ENCODE data around the gene CCDC88C.
"Not testable (repeated sequence)": the region's sequence is repeated elsewhere in the genome, so short reads cannot be mapped to it uniquely, and the experiment has no call there.

CCDC88C gene

DNA sequence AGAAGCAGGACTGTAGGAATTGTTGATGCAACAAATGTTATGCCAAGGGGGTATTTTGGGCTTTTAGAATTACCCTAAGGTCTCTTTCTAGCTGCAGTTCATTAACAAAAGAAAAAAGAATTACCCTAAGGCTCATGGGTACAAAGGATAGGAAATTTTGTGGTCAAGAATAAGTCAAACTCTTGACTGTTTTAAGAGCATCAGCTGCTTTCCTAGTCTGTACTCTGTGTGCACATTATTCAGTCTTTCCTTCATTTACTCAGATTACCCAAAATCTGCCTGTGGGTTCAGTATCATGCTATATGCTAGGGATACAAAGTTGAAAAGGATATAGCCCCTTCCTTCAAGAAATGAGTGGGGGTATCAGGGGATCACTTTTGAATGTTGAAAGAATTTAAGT, 36.5 kb upstream of the CCDC88C start:
- no peak overlapping the region for H3K4me3 ChIP-seq (replicated peaks in 1 of 2; ENCODE audit: low read depth in 2 of 2, low read length in 2 of 2)
- TF ChIP-seq, protein P1, sequence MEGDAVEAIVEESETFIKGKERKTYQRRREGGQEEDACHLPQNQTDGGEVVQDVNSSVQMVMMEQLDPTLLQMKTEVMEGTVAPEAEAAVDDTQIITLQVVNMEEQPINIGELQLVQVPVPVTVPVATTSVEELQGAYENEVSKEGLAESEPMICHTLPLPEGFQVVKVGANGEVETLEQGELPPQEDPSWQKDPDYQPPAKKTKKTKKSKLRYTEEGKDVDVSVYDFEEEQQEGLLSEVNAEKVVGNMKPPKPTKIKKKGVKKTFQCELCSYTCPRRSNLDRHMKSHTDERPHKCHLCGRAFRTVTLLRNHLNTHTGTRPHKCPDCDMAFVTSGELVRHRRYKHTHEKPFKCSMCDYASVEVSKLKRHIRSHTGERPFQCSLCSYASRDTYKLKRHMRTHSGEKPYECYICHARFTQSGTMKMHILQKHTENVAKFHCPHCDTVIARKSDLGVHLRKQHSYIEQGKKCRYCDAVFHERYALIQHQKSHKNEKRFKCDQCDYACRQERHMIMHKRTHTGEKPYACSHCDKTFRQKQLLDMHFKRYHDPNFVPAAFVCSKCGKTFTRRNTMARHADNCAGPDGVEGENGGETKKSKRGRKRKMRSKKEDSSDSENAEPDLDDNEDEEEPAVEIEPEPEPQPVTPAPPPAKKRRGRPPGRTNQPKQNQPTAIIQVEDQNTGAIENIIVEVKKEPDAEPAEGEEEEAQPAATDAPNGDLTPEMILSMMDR (IDR thresholded peaks at IDR 0.05; ENCODE audit: low read depth, low read length), result no peak
- no peak for DNase-seq (ENCODE audit: low read depth in 2 of 2)

DNA sequence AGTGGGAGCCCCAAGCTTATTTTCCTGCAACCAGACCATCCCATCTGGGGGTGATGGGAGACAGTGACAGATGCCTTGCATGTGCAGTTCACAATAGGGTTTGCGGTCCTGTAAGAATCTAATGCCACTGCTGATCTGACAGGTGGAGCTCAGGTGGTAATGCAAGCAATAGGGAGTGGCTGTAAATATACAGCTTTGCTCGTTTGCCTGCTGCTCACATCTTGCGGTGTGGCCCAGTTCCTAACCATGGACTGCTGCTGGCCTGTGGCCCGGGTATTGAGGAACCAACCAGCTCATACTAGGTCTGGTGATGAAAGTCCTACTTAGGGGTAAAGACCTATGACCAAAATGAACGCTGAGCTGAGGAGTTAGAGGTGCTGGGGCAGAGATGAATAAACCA, 36.1 kb upstream of the CCDC88C start:
- TF ChIP-seq, protein P1 (IDR thresholded peaks at IDR 0.05; ENCODE audit: low read depth, low read length), result no peak
- DNase-seq (ENCODE audit: low read depth in 2 of 2), result no peak
- H3K4me3 ChIP-seq (replicated peaks in 1 of 2; ENCODE audit: low read depth in 2 of 2, low read length in 2 of 2), result no peak overlapping the region

DNA sequence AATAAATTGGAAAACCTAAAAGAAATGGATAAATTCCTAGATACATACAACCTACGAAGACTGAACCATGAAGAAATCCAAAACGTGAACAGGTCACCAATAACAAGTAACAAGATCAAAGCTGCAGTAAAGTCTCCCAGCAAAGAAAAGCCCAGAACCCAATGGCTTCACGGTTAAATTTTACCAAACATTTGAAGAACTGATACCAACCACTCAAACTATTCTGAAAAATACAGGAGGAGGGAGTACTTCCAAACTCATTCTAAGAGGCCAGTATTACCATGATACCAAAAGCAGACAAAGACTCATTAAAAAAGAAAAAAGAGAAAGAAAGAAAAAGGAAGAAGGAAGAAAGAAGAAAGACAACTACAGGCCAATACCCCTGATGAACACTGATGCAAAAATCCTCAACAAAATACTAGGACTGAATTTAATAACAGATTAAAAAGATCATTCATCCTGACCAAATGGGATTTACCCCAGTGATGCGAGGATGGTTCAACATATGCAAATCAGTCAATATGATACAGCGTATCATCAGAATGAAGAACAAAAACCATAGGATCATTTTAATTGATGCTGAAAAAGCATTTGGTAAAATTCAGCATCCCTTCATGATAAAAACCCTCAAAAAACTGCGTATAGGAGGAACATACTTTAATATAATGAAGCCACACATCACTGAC, 26.9 kb upstream of the CCDC88C start:
- TF ChIP-seq, protein P1 (IDR thresholded peaks at IDR 0.05; ENCODE audit: low read depth, low read length), result no peak
- DNase-seq (ENCODE audit: low read depth in 2 of 2), result no peak
- no peak overlapping the region for H3K4me3 ChIP-seq (replicated peaks in 1 of 2; ENCODE audit: low read depth in 2 of 2, low read length in 2 of 2)

DNA sequence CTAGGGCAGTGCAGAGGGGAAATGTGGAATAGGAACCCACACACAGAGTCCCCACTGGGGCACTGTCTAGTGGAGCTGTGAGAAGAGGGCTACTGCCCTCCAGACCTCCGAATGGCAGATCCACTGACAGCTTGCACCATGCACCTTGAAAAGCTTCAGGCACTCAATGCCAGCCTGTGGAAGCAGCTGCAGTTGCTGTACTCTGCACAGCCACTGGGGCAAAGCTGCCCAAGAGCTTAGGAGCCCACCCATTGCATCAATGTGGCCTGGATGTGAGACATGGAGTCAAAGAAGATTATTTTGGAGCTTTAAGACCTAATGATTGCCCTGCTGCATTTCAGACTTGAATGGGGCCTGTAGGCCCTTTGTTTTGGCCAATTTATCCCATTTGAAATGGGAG, 21.7 kb upstream of the CCDC88C start:
- H3K4me3 ChIP-seq (replicated peaks in 1 of 2; ENCODE audit: low read depth in 2 of 2, low read length in 2 of 2), result no peak overlapping the region
- TF ChIP-seq, protein P1 (IDR thresholded peaks at IDR 0.05; ENCODE audit: low read depth, low read length), result no peak
- no peak for DNase-seq (ENCODE audit: low read depth in 2 of 2)

DNA sequence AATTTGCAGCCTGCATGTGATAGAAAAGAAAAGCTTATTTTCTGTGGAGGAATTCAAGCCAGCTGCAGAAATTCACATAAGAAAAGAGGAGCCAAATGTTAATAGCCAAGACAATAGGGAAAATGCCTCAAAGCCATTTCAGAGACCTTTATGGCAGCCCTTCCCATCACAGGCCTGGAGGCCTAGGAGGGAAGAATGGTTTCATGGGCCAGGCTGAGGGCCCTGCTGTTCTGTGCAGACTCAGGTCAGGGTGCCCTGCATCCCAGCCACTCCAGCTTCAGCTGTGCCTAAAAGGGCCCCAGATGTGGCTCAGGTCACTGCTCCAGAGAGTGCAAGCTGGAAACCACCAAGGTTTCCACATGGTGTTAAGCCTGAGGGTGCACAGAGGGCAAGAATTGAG, 21.2 kb upstream of the CCDC88C start:
- no peak overlapping the region for H3K4me3 ChIP-seq (replicated peaks in 1 of 2; ENCODE audit: low read depth in 2 of 2, low read length in 2 of 2)
- TF ChIP-seq, protein P1 (IDR thresholded peaks at IDR 0.05; ENCODE audit: low read depth, low read length), result no peak
- DNase-seq (ENCODE audit: low read depth in 2 of 2), result no peak

DNA sequence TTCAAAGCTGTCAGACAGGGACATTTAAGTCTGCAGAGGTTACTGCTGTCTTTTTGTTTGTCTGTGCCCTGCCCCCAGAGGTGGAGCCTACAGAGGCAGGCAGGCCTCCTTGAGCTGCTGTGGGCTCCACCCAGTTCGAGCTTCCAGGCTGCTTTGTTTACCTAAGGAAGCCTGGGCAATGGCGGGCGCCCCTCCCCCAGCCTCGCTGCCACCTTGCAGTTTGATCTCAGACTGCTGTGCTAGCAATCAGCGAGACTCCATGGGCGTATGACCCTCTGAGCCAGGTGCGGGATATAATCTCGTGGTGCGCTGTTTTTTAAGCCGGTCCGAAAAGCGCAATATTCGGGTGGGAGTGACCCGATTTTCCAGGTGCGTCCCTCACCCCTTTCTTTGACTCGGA, 18.6 kb upstream of the CCDC88C start:
- not testable (repeated sequence) for DNase-seq (ENCODE audit: low read depth in 2 of 2); H3K4me3 ChIP-seq (replicated peaks in 1 of 2; ENCODE audit: low read depth in 2 of 2, low read length in 2 of 2)

DNA sequence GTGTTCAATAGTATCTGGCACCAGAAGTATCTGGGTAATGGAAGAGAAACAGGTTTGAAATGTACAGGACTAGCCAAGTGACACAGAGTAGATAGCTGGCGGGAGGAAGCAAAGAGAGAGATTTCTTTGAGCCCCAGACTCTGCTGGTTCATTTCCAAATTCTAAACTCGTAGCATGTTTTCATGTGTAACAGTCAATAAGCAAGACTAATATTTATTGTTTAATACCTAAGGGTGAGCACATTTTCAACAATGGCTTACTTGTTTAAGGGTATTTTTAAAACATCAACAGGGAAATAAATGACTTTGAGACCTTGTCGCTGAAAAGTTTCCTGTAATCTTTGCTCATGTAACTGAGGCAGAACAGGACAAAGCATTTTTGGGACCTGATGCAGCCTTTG, 11.8 kb upstream of the CCDC88C start:
- no peak for DNase-seq (ENCODE audit: low read depth in 2 of 2)
- H3K4me3 ChIP-seq (replicated peaks in 1 of 2; ENCODE audit: low read depth in 2 of 2, low read length in 2 of 2), result no peak overlapping the region
- TF ChIP-seq, protein P1 (IDR thresholded peaks at IDR 0.05; ENCODE audit: low read depth, low read length), result no peak

DNA sequence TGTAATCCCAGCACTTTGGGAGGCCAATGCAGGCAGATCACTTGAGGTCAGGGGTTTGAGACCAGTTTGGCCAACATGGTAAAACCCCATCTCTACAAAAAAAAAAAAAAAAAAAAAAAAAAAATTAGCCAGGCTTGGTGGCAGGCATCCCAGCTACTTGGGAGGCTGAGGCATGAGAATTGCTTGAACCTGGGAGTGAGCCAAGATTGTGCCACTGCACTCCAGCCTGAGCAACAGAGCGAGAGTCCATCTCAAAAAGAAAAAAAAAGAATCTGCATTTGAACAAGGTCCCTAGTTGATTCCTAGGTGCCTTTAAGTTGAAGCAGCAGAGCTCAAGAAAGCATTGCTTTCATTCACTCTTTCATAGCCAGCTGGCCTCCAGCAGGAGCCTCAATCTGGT, 11.3 kb upstream of the CCDC88C start:
- not testable (repeated sequence) for DNase-seq (ENCODE audit: low read depth in 2 of 2); H3K4me3 ChIP-seq (replicated peaks in 1 of 2; ENCODE audit: low read depth in 2 of 2, low read length in 2 of 2)

DNA sequence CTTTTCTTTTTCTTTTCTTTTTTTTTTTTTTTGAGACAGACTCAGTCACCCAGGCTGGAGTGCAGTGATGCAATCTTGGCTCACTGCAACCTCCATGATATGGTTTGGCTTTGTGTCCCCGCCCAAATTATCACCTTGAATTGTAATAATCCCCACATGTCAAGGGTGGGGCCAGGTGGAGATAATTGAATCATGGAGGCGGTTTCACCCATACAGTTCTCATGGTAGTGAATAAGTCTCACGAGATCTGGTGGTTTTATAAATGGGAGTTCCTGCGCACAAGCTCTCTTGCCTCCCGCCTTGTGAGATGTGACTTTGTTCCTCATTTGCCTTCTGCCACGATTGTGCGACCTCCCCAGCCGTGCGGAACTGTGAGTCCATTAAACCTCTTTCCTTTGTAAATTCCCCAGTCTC, 7.9 kb upstream of the CCDC88C start:
- not testable (repeated sequence) for H3K4me3 ChIP-seq (replicated peaks in 1 of 2; ENCODE audit: low read depth in 2 of 2, low read length in 2 of 2); DNase-seq (ENCODE audit: low read depth in 2 of 2)

All from cardiac fibroblast (primary cell).